Measurements from ENCODE around the gene RAB29. TPM values are rescaled to one million over a fixed set of nuclear protein-coding genes. Genes with fewer than 3 reads are reported as not detected.
A peak's percentile ranks its signal among the peaks of the same experiment; 100 is the strongest.

Gene RAB29
- total RNA-seq, 4 donors from 2014 or later, result 8.3 to 96.6 (median 22.0) TPM

GRCh38 chr1:205813755-205814058, 38.4 kb upstream of the RAB29 start:
- Histone ChIP-seq H3K27me3 (no peaks in the 10 kb centered on the region), H3K4me1 (peaks cover 0 to 29% (median 4%) of the 10 kb centered on the region in 4 donors), H3K36me3 (no peaks in the 10 kb centered on the region), H3K27ac (peak overlapping the region; percentile 70 to 88 (median 82)), H3K9me3 (no peaks in the 10 kb centered on the region), H3K4me3 (peak overlapping the region; percentile 76 to 98 (median 84))
- peak in 1 of 3 donors; percentile 23 for DNase-seq
- no peak for TF ChIP-seq POLR2A (IDR thresholded peaks at IDR 0.05)
- no peak for TF ChIP-seq CTCF (IDR thresholded peaks at IDR 0.05)

DNA sequence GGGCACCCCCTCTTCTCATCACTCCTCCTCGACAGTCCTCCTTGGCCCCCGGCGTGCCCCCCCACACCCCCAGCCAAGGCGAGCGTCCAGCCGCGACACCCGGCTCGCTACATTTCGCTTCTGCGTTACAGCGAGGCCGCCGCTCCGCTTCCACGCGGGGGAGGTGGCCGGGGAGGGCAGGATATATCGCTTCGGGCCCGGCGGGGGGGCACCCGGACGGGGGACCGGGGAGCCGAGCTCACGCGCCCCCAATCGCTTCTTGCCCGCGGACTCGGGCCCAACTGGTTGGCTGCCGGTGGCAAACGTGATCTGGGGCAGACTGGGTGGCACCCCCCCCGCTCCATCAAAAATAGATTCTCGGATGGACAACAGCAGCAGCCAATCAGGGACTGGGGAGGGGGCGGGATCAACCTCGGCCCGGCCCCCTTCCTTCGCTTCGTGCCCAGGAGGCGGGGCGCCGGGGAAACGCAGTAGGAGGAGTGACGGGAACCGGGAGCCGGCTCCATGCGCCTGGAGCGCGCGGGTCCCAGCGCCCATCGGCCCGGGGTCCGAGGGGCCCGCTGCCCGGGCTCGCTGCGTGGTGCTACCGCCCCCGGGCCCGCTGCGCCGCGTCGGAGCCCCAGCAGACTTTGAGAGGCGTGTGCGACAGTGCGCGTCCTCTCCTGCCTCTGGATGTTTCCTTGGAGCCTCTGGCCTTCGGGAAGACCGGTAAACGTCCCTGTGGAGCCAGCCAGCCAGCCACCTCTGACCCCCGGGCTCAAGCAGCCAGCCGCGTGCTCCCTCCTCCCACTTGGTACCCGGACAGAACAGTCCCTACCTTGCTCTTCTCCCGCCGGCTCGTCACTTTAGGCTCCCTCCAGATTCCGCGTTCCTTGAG, 37.8 kb upstream of the RAB29 start, which contains the start of gene SLC41A1:
SLC41A1 (minus strand) TSS at position 321 of the 877 bp plus-strand sequence. CDS start 2,757 bp downstream, outside the sequence.
- peaks cover 0 to 29% (median 4%) of the 10 kb centered on the region in 4 donors for H3K4me1 ChIP-seq
- peak within 1 kb of the TSS; percentile 76 to 98 (median 84) for H3K4me3 ChIP-seq
- TF ChIP-seq CTCF (IDR thresholded peaks at IDR 0.05) (no peak), POLR2A (IDR thresholded peaks at IDR 0.05) (peak; percentile 23 to 29)

DNA sequence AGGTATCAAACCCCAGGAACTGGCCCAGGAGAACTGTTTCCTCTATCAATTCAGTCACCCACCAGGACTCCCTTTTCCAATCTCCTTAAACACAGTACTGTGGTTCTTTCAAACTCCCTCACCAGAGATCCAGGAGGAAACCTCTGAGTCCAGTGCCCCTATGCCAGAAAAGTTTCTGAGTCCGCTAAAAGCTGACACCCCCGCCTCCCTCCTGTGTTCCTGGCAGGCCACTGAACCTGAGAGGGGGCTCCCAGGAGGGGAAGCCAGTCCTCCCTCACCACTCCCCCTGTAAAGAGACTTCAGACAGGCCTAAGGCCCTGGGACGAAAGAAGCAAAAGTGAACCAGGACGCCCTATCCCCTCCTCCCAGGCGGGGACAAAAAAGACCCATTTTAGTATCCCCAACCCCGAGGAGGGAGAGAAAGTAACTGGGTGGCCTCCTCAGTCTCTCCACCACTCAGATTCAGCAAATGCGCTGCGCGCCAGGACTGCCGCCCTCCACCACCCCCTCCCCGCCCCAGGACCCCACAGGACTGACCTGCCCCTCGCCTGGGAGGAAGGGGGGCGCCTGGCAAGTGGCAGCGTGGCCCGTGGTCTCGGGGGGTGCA, 37.1 kb upstream of the RAB29 start:
- Histone ChIP-seq H3K9me3 (no peaks in the 10 kb centered on the region), H3K4me3 (peak overlapping the region; percentile 76 to 98 (median 84)), H3K27me3 (no peaks in the 10 kb centered on the region), H3K4me1 (peaks cover 0 to 29% (median 4%) of the 10 kb centered on the region in 4 donors), H3K36me3 (no peaks in the 10 kb centered on the region), H3K27ac (peak overlapping the region; percentile 70 to 88 (median 82))
- peak in 2 of 3 donors; percentile 16 to 51 for DNase-seq
- no peak for TF ChIP-seq CTCF (IDR thresholded peaks at IDR 0.05)
- TF ChIP-seq POLR2A (IDR thresholded peaks at IDR 0.05), result no peak

More for the DNA sequence above, 37.8 kb upstream of the RAB29 start, which contains the start of gene SLC41A1:
- Histone ChIP-seq H3K9me3 (no peaks in the 10 kb centered on the region), H3K27me3 (no peaks in the 10 kb centered on the region), H3K36me3 (no peaks in the 10 kb centered on the region), H3K27ac (peak within 1 kb of the TSS; percentile 70 to 88 (median 82))
- DNase-seq, result peak; percentile 92 to 97 (median 96)

- peaks cover 0 to 29% (median 4%) of the 10 kb centered on the region in 4 donors for H3K4me1 ChIP-seq
- H3K27ac ChIP-seq, result peak overlapping the region in 2 of 4 donors; percentile 81 to 82
- peak overlapping the region in 2 of 4 donors; percentile 83 to 86 for H3K4me3 ChIP-seq
- TF ChIP-seq POLR2A (IDR thresholded peaks at IDR 0.05) (no peak), CTCF (IDR thresholded peaks at IDR 0.05) (no peak)
- no peaks in the 10 kb centered on the region for H3K27me3 ChIP-seq
- no peaks in the 10 kb centered on the region for H3K9me3 ChIP-seq
- no peaks in the 10 kb centered on the region for H3K36me3 ChIP-seq
- no peak for DNase-seq
Measured at GRCh38 chr1:205811660-205812059, 36.4 kb upstream of the RAB29 start.

DNA sequence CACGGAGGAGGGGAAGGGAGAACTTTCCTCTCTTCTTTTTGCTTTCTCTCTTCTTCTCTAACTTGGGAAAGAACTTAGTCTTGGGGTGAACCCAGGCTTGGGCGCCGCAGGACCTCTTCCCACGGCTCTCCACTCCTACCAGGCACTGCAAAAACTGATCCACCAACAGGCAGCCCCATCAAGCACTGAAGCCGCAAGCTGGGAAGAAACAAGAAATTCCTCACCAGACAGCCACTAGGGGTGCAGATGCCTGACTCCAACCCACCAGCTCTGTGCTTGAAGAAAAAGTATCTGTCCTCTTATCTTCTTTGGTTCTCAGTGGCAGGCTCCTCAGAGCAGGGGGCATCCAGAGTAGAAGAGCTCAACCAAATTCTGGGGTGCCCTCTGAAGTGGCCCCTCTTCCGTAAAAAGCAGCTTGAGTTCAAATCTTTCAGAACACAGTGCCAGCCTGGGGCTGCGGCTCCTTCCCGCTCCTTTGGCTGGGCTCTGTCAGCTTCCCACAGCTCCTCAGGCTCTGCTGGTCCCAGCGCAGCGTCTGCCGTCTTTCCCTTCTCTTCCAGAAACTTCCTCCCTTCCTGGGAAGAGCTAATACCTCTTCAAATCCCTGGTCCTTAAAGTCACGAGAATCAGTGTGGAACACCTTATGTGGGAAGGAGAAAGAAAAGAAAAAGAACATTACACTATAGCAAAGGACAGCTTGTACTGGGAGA, 35.3 kb upstream of the RAB29 start:
- Histone ChIP-seq H3K4me3 (no peak overlapping the region), H3K27me3 (no peaks in the 10 kb centered on the region), H3K4me1 (peaks cover 0 to 39% (median 4%) of the 10 kb centered on the region in 4 donors), H3K36me3 (no peaks in the 10 kb centered on the region), H3K9me3 (no peaks in the 10 kb centered on the region), H3K27ac (no peak overlapping the region)
- TF ChIP-seq POLR2A (IDR thresholded peaks at IDR 0.05), result no peak
- no peak for TF ChIP-seq CTCF (IDR thresholded peaks at IDR 0.05)
- DNase-seq, result no peak

All from Peyer's patch (tissue), 4 donors.